GM19025 (cell line): Measurements from ENCODE around the gene RAD23A.
"Not testable (repeated sequence)": the region's sequence is repeated elsewhere in the genome, so short reads cannot be mapped to it uniquely, and the experiment has no call there.

Experiments used
- ATAC-seq: cut with Tn5 transposase; IDR thresholded peaks from one replicate; pipeline ENCODE4 v1.9.1; 2021; ENCODE audit warnings: mild to moderate bottlenecking, low read depth, moderate library complexity; ENCODE audit not compliant: unreplicated experiment

Gene RAD23A

GRCh38 chr19:12945479-12946091 is at the start of gene RAD23A:
TSS of gene RAD23A (plus strand) at chr19:12945862. CDS start at chr19:12945949, 87 bp downstream.
- peak; percentile 68 for ATAC-seq

- no peak for ATAC-seq
Measured at GRCh38 chr19:12896460-12896859, 49.2 kb upstream of the RAD23A start.

GRCh38 chr19:12899891-12900518 is 45.7 kb upstream of the RAD23A start:
- peak; percentile 74 for ATAC-seq

GRCh38 chr19:12907166-12907565 is 38.5 kb upstream of the RAD23A start:
- no peak for ATAC-seq

- ATAC-seq: no peak
Measured at GRCh38 chr19:12912571-12912970, 33.1 kb upstream of the RAD23A start.

- ATAC-seq: no peak
Measured at GRCh38 chr19:12913011-12913561, 32.6 kb upstream of the RAD23A start.

GRCh38 chr19:12913851-12914690 is 31.6 kb upstream of the RAD23A start:
- no peak for ATAC-seq

GRCh38 chr19:12915860-12916259 is 29.8 kb upstream of the RAD23A start:
- not testable (repeated sequence) for ATAC-seq

- ATAC-seq: no peak
Measured at GRCh38 chr19:12918253-12918652, 27.4 kb upstream of the RAD23A start.

GRCh38 chr19:12921047-12921446 is 24.6 kb upstream of the RAD23A start:
- ATAC-seq: no peak

GRCh38 chr19:12922959-12923358 is 22.7 kb upstream of the RAD23A start:
- ATAC-seq: no peak

GRCh38 chr19:12924621-12925310 is 20.9 kb upstream of the RAD23A start:
- no peak for ATAC-seq

GRCh38 chr19:12930002-12930645 is 15.5 kb upstream of the RAD23A start:
- ATAC-seq: no peak

GRCh38 chr19:12932392-12933286 is 13.0 kb upstream of the RAD23A start:
- ATAC-seq: no peak

- no peak for ATAC-seq
Measured at GRCh38 chr19:12933287-12934072, 12.2 kb upstream of the RAD23A start, which contains the start of gene FARSA. TSS of gene FARSA (minus strand) at chr19:12933711. CDS start at chr19:12933696, 15 bp downstream.

- no peak for ATAC-seq
Measured at GRCh38 chr19:12935071-12935470, 10.6 kb upstream of the RAD23A start.

GRCh38 chr19:12936582-12936981 is 9.1 kb upstream of the RAD23A start:
- no peak for ATAC-seq
